Effector memory CD8-positive, alpha-beta T cell (primary cell): ENCODE data around the gene BTK.
"Not testable (repeated sequence)": the region's sequence is repeated elsewhere in the genome, so short reads cannot be mapped to it uniquely, and the experiment has no call there.

Experiments
- ATAC-seq: fragments of 150-1000 bp; cut with Tn5 transposase; replicated peaks from 2 replicates; pipeline ENCODE4 v1.10.0; 2021; ENCODE audit warnings: mild to moderate bottlenecking, moderate library complexity
- DNase-seq, 3 experiments: peaks; one replicate each; pipeline ENCODE4 v3.0.0; 2021
- H3K27ac Mint-ChIP-seq, 2 donors: one replicate each; pipeline ENCODE4 v1.8.0; 2022; ENCODE audit warnings: mild to moderate bottlenecking in 2 of 2, mixed read lengths in 2 of 2, moderate library complexity in 2 of 2
- H3K27me3 Mint-ChIP-seq, 2 donors: one replicate each; pipeline ENCODE4 v1.8.0; 2022; ENCODE audit warnings: mixed read lengths in 2 of 2
- H3K36me3 Mint-ChIP-seq: one replicate; pipeline ENCODE4 v1.8.0; 2022; ENCODE audit warnings: mild to moderate bottlenecking, moderate library complexity, mixed read lengths; ENCODE audit not compliant: insufficient read depth
- H3K4me1 Mint-ChIP-seq, 2 donors: one replicate each; pipeline ENCODE4 v1.8.0; 2022; ENCODE audit warnings: low read depth in 2 of 2, mixed read lengths in 2 of 2
- H3K4me3 Mint-ChIP-seq, 2 donors: one replicate each; pipeline ENCODE4 v1.8.0; 2022; ENCODE audit warnings: mild to moderate bottlenecking in 2 of 2, mixed read lengths in 2 of 2, moderate library complexity in 2 of 2
- H3K9me3 Mint-ChIP-seq, 2 donors: one replicate each; pipeline ENCODE4 v1.8.0; 2022; ENCODE audit warnings: mixed read lengths in 2 of 2

Gene BTK

GRCh38 chrX:101348452-101349192 is 37.4 kb downstream of the BTK start, which contains the start of gene TIMM8A:
Gene TIMM8A (minus strand): TSS chrX:101348742. CDS start chrX:101348664, 78 bp downstream.
- Mint-ChIP-seq H3K9me3 (no peaks in the 10 kb centered on the region), H3K27ac (peak within 1 kb of the TSS; percentile 90 to 91), H3K36me3 (peaks cover 17% of the 10 kb centered on the region), H3K27me3 (no peaks in the 10 kb centered on the region), H3K4me1 (peaks cover 2 to 5% of the 10 kb centered on the region in 2 donors), H3K4me3 (peak within 1 kb of the TSS; percentile 89)
- DNase-seq, result peak; percentile 60 to 63 (median 63)
- peak; percentile 98 for ATAC-seq

- no peaks in the 10 kb centered on the region for H3K27me3 Mint-ChIP-seq
- H3K9me3 Mint-ChIP-seq, result no peaks in the 10 kb centered on the region
- DNase-seq (peak in 1 of 3 experiments; percentile 2), ATAC-seq (no peak)
- H3K27ac Mint-ChIP-seq, result peak overlapping the region; percentile 90 to 91
- peak overlapping the region; percentile 89 for H3K4me3 Mint-ChIP-seq
- H3K4me1 Mint-ChIP-seq, result peaks cover 2 to 5% of the 10 kb centered on the region in 2 donors
- peaks cover 18% of the 10 kb centered on the region for H3K36me3 Mint-ChIP-seq
Measured at GRCh38 chrX:101347859-101348451, 38.0 kb downstream of the BTK start.

GRCh38 chrX:101337776-101338271 is 48.2 kb downstream of the BTK start:
- H3K27ac Mint-ChIP-seq, result no peak overlapping the region
- ATAC-seq, result no peak

GRCh38 chrX:101334310-101334709 is 51.7 kb downstream of the BTK start:
- not testable (repeated sequence) for H3K9me3 Mint-ChIP-seq, ATAC-seq, H3K4me1 Mint-ChIP-seq, H3K27ac Mint-ChIP-seq, H3K36me3 Mint-ChIP-seq, DNase-seq, H3K4me3 Mint-ChIP-seq, H3K27me3 Mint-ChIP-seq

More at GRCh38 chrX:101337776-101338271, 48.2 kb downstream of the BTK start:
- DNase-seq, result no peak
- Mint-ChIP-seq H3K4me1 (no peaks in the 10 kb centered on the region), H3K27me3 (no peaks in the 10 kb centered on the region), H3K9me3 (no peaks in the 10 kb centered on the region), H3K36me3 (no peaks in the 10 kb centered on the region), H3K4me3 (no peak overlapping the region)

GRCh38 chrX:101326600-101326999 is 59.4 kb downstream of the BTK start:
- not testable (repeated sequence) for H3K4me1 Mint-ChIP-seq, H3K4me3 Mint-ChIP-seq, ATAC-seq, H3K27me3 Mint-ChIP-seq, H3K9me3 Mint-ChIP-seq, DNase-seq, H3K36me3 Mint-ChIP-seq, H3K27ac Mint-ChIP-seq

- DNase-seq, result no peak
- H3K9me3 Mint-ChIP-seq, result no peaks in the 10 kb centered on the region
- no peaks in the 10 kb centered on the region for H3K4me1 Mint-ChIP-seq
- no peaks in the 10 kb centered on the region for H3K27me3 Mint-ChIP-seq
- no peak overlapping the region for H3K27ac Mint-ChIP-seq
- H3K4me3 Mint-ChIP-seq, result no peak overlapping the region
- ATAC-seq, result no peak
- H3K36me3 Mint-ChIP-seq, result no peaks in the 10 kb centered on the region
Measured at GRCh38 chrX:101303790-101304189, 82.2 kb downstream of the BTK start.
